Right hindlimb (tissue), 1 donor: ENCODE measurements around the gene CDKAL1.

ENCODE experiments used
- DNase-seq: peaks from one replicate; pipeline ENCODE4 v3.0.0-alpha.2; 2018

CDKAL1 gene

DNA sequence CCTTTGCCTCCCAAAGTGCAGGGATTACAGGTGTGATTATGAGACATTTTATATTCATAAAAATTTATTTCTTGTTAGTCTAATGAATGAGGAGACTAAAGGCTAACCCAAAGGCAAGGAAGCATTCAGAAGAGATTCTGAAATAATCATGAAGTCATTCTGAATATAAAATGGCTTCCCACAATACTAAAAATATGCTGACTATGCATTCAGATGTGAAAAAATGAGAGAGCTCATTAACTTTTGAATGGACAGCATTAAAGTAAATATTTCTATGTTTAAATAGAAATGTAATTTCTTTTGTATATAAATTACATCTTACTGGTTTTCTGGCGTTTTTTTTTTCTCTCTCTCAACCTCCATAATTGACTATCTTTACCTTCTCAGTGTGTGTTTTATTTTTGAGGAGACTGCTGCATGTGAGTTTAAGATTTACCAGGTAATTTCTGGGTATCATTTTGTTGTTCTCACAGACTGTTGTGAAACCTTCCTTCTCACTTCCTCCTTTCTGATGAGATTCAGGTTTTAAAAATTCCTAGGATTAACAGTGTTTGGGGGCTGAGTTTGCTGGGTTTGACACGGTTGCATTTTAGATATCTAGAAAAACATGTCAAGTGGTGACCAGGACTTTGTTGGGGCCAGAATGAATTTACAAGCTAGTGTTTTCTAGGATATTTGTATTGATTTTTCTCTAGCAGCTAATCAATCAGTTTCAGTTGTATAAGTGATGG lies 316.6 kb downstream of the CDKAL1 start:
- no peak for DNase-seq

DNA sequence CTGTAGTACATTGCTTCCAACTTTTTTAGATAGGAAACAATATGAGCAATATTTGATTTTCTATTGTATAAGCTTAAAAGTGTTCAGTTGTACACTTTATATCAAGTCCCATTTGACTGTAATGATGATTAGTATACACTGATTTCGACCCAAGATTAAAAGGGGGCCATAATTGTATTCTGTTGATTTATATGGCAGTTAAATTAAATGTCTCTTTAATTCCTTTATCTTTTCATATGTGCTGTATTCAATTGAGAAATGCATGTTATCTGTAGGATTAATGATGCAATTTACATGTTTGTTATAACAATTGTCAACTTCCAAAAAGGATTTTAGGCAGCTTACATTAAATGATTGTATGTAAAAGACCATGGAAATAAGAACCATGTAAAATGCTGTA lies 317.5 kb downstream of the CDKAL1 start:
- DNase-seq: no peak

DNA sequence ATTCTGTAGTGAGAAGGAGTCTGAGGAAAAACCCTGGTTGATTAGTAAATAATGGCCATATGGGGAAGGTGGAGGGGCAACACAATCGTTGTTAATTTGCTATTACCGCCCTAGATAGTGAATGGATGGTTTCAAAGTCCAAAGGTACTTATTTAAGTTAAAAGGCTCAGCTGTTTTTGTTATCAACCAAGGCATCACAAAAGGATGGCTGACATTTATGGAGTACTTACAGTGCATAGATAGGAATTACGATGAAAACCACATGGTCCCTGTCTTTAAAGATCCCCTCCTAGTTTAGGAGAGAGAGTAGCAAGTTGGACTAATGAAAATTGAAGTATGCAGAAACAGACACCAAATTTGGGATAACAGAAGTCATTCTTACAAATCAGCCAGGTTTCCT lies 319.6 kb downstream of the CDKAL1 start:
- DNase-seq: no peak

DNA sequence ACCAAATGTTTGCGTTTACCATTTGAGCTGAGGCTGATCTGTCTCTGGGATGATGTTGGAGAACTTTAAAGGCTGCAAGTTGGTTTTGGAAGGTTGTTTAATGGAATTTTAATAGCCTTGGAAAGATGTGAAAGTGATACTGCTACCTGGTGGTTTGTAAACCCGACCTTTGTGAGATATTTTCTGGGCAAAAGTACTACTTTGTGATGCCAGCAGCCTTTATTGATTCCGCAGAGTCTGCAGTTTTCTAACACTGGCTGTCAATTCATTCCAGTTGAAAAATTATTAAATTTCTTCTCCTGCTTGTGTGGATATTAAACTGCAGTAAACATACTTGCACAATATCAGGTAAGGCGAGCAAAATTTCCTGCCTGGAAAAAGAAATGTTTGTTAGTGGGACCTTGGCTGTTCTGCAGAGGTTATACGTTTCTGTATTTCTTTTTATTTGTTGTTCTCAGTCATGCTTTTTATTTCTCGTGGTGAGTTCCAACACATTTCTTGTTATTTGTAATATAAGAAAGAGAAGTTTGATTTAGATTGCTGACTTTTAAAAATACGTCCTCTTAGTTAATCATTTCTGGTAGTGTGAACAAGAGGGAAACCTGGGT lies 322.5 kb downstream of the CDKAL1 start:
- DNase-seq: no peak

DNA sequence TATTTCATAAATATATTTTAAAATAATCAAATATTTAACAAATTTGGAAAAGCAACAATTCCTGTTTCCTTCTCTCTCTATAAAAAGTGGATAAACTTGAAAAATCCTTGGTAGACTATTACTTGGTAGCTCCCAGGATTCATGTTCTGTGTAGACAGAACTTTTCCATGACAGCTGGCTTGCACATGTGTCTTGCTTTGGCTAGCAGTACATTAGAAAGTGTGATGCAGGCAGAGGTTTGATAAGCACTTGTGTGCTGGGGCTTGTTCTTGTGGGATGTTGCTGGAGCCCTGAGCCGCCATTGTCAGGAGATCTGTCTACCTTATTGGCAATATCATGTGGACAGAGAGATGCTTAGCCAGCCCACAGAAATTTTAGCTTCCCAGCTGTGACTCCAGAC lies 327.2 kb downstream of the CDKAL1 start:
- DNase-seq: no peak

DNA sequence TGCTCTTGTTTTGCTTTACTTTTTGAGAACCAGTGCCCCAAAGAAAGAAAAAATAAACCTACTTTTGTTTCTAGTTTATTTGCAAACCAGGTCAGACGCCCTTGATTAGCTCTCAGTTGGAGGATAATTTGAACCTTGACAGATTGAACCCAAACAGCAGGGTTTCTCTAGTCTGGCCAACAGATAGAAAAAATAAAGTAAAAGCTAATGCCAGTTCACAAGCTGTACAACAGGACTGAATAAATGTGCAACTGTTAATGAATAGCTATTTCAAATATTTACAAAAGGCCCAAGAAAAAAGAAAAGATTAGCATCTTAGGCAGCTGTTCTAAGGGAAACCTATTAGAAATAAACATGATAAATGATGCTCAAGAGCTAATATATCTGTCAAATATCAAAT lies 331.8 kb downstream of the CDKAL1 start:
- no peak for DNase-seq

DNA sequence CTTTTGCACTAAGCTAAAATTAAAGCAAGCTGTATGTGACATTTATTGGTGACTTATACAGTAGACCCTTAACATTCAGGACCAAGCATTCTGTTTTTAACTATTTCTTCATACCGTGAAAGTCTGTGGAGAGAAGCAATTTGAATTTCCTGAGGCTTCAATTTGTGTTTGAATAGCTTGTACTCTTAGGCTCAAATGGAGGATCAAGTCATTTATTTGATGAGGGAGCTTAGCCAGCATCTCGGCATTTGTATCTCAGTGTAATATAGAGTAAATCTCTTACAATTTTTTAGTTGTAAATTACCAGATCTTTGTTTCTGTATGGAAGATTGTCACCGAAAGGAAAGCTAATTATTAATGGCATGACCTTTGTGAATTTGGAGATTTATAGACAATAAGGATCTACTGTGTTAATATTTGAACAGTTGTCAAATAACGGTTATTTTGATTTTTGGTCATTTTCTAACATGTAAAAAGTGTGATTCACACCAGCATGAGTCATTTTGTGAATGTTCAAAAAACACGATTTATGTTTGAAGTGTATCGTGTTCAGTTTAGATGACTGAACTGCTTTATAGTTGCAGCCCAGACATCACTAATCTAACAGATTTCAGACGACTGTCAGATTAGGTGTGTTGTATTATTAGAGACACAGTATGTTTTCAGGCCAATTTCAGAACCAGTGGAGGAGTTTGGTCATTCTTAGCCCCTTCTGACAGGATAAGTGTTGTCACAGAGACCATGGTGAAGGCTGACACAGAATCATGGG lies 332.9 kb downstream of the CDKAL1 start:
- DNase-seq: no peak

DNA sequence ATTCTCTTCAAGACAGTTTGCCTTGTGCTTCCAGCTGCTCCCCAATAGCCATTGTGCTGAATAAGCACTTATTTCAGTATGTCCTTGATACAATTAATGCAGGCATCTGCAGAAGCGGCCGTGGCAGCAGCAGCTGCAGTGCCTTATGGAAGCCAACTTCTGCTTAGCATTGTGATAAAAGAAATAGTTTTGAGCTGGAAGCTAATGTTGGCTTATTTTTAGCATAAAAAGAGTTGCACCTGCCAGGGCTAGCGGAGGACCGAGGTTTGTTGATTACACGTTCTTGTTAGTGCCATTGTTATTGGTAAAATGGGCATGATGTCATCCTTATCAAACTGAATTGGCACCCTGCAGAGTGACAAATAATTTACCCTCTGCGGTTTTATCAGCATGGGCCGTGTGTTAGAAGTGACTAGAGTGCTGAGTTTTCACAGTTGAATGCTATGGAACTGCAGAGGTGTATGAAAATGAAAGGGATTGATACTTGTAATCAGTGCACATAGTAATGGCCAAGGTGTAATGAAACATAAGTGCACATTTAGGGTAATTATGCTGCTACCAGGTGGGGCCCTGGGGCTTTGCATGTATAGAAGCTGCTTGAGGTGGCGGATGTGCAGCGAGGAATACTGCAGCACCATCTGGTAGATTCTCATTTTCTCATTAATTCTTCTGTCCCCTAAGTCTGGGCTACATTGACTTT lies 334.3 kb downstream of the CDKAL1 start:
- DNase-seq: peak; percentile 44

DNA sequence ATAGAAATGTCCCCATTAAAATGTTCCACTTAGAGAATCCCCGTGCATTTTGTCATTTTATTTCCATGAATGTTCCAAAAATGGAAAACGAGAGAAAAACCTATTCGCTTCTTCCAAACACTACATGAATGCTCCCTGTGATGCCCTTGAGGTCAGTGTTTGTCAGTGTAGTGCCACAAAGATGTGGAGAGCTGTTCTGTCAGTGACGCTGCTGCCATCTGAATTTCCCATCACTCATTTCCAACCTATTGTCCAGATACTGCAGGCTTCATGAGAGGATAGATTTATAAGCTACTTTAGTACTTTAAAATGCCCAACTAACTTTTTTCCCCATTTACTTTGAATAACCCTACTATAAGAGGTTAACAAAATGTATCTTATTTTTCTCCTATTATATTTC lies 335.8 kb downstream of the CDKAL1 start:
- DNase-seq: no peak

DNA sequence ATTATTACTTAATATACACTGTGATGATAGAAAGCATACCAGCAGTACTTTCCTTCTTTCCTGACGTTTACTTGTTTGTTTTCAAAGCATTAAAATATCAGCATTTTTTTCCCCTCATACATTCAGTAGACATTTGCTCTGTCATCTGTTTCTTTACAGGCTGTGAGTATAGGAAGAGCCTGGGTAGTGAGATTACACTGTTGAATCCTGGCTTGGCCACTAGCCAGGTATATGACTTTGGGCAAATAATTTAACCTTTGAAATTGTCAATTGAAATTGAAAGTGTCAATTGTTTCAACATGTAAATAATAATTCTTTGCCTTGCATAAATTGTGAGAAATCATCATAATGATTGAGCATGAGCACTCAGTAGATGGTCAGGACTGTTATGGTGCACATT lies 336.2 kb downstream of the CDKAL1 start:
- no peak for DNase-seq

DNA sequence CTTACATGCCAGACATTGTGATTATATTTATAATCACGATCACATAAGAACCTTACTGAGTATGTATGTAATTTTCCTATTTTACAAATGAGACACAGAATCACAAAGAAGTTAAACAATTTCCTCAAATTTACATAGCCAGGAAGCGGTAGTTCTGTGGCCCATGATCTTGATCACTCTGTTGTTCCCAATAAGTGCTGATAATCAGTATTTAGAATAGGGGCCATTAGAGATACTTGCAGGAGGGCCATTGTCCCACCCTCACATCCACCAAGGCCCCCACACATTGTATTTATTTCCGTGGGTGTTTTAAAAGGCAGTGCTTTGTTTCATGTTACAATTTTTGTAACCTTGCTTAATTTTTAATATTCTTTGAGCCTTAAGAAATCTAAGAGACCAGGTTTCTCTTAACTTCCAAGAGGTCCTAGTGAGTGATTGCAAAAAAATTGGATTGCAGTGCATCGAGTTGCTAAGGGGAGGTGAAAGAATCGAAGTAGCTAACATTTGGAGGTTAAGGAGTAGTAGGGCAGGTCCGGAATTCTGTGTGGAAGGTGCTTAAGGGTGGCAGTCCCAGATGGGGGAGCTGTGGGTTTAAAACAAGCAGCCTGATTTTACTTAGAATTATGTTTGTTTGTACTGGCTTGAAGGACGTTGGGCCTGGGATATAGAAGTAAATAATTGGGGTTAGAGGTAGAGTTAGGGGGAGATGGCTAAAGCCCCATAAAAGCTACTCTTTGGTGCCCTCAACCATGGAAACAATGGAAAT lies 339.4 kb downstream of the CDKAL1 start:
- no peak for DNase-seq

DNA sequence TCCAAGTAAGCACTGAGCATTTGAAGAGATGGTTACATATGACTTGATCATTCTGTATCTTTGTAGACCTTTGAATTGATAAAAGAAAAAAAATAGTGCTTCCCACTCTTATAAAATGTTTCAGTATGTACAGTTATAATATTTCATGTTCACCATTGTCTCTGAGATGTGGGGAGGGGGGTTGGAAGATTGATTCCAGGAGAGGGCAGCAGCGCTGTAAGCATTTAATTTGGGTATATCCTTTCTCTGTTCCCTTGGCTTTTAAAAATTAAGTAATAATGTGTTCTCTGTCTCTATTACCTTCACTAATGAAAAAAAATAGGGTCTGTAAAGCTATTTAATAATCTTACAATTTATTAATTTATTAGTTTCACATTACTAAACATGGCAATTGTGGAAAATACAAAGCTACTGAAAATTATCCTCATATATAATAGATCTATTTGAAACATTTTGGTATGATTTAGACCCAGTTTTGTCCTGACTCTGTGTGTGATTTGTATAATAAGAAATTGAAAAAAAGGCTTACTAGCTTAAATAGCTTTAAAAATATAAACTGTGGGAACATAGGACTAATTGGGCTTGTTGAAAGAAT lies 341.2 kb downstream of the CDKAL1 start:
- DNase-seq: peak; percentile 36

DNA sequence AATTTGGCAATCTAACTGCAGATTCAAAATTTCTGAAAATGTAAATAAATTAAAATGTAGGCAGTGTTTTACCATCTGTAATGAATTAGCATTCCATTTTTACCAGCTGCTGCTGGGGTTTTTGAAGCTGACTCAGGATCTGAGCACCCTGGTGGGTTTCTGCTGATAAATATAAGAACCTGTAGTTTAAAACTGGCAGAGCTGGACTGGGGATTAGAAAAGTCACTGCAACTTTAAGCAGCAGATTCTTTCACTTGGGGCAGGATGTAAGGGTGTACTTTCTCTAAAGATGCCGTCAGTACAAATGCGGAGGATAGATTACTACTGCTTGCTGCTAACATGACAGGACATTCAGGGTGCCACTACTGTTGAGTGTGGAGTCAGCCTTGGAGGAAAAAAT lies 341.8 kb downstream of the CDKAL1 start:
- DNase-seq: no peak

DNA sequence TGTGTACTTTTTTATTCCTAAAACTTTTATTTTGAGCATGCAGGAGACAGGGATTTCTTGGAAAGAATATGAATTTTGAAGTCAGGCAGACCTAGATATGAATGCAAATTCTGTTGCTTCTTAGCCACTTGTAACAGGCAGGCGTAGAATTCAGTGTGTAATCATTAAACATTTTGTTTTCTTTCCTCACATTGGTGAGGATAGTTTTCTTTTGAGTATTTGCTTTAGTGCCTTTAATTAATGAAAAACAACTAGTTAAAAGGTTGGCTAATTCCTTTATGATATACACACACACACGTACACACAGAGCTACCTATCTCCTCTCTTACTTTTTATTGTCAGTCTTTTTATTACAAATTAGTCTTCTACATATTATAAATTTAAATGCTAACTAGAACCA lies 342.3 kb downstream of the CDKAL1 start:
- DNase-seq: no peak

DNA sequence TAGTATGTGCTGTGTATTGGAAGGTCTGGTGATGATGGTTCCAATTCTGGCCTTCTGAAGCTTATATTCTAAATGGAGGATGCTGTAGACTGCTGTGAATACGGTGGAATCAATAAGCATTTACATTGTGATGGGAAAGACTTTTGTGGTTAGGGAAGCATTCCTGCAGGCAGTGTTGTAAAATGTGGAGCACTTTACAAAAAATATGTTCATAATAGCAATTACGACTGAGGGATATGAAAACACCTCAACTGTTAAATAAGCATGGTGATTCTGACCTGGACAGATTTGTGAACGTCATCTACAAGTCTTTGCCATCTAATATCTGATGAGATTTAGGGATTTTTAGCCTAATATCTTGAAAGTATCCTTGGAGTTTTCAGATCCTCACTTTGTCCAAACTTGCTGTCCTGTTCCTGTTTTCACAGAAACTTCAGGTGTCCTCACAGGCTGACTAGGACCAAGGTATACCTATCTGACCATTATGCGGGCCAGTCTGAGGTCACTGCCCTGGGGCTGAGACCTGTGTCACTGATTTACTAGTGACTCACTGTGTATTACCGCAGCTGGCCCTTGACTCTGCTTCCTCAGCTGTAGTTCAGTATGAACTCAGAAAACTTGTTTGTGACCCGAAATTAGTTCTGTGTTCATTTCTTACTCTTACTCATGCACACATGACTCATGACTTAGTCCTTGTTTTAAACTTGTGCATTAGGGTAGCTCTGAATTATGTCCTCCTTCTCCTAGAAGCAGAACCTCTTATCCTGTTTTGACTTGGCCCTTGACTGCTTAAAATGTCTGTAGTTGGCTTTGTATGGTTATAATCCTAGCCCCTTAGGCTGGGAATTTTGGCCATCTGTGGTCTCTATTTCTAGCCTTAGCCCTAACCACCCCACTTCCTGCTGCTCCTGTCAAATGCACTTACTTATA lies 343.0 kb downstream of the CDKAL1 start:
- no peak for DNase-seq

DNA sequence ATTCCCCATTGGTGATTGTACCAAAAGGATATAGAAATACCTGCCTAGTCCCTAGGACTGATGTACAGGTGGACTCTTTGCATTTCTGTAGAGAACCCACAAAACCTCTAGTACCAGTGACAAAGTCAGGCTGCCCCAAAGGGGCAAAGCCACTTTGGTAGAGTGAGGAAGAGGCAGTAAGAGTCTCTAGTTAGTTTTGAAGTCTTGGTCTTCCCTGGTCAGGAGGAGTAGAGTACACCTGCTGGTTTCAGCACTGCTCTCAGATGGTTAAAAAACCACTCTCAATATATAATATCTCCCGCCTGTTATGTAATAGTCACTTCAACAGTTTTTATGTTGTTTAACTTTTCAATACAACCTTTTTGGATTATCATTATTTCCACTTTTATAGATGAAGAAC lies 344.9 kb downstream of the CDKAL1 start:
- DNase-seq: no peak

DNA sequence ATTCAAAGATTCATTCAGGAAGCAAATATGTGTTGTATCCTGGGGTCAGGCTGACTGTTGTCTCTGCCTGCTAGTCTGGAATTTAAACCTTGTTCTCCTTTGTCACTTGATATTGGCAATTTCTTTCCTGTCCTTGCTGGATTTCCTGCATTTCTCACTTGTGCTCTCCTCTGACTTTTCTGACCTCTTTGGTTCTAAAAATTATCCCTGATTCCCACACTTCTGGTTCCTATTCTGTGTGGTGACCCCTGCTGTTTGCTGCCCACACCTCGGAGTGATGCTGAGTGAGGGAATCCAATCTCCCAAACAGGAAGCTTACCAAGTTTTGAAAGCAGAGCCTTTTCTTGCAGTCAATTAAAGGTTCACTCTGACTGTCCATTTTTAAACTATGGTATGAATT lies 345.3 kb downstream of the CDKAL1 start:
- DNase-seq: no peak

DNA sequence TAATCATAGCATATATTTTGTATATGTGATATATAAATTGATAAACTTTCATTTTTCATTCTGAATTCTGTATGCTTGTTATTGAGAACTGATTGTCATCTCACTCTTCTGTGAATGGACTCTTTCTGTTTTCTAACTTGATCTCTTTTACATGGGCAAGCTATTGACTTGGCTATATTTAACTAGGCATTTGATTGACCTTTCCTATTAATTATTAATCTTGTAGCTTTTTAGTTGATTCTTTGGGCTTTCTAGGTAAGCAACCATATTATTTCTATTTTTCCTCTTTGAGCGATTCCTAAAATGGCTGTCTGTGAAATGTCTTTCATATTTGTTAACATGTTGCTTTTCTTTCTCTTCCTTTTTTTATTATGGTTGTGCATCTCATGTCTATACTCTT lies 347.1 kb downstream of the CDKAL1 start:
- no peak for DNase-seq

DNA sequence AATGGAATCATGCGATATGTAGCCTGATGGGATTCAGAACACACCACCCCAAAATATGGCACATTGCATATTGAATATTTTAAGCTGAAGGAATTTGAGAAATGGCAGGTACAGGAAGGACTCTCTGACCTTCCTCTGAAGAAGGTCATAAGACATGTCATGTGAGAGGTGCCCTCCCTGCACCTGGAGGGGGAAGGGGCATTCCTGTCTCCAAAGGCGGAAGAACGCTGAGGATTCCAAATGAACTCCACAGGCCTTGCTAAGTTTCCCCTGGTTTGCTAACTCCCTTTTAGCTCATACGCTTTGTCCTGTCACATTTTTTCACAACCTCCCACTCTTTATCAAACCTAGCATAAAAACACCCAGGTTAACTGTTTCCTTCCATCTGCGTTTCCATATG lies 347.8 kb downstream of the CDKAL1 start:
- no peak for DNase-seq

DNA sequence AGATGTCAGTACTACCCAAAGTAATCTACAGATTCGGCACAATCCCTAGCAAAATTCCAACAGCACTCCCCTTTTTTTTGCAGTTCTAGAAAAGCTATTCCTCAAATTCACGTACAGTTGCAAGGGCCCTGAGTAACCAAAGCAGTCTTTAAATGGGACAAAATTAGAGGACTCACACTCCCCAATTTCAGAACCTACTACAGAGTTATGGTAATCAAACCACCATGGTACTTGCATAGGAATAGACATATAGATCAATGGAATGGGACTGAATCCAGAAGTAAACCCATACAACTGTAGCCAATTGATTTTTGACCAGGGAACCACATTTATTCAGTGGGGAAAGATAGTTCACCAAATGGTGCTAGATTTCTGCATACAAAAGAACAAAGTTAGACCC lies 350.8 kb downstream of the CDKAL1 start:
- no peak for DNase-seq

DNA sequence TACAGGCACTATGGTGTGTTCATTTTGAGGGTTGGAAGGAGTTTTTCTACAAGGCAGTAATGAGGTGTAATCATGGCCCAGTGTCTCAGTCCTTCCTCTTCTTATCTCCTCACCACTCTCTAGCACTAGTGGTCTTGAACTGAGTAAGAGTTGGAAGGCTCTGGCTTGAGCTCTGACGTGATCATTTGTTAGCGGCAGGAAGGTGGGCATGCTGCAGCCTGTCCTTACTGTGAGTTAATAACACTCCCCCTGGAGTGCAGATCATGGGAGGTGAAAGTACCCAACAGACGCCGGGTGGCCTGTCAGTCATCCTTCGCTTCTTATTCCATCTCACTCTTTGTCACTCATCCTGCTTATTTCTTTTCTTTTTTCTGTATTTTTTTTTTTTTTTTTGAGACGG lies 356.9 kb downstream of the CDKAL1 start:
- no peak for DNase-seq
